Measurements from ENCODE around the gene TLE3. TPM values are rescaled to one million over a fixed set of nuclear protein-coding genes. Genes with fewer than 3 reads are reported as not detected.
"Not testable (repeated sequence)": the region's sequence is repeated elsewhere in the genome, so short reads cannot be mapped to it uniquely, and the experiment has no call there.

TLE3 gene
- total RNA-seq, 4 donors from 2014 or later, result 91.2 to 154 (median 137) TPM

DNA sequence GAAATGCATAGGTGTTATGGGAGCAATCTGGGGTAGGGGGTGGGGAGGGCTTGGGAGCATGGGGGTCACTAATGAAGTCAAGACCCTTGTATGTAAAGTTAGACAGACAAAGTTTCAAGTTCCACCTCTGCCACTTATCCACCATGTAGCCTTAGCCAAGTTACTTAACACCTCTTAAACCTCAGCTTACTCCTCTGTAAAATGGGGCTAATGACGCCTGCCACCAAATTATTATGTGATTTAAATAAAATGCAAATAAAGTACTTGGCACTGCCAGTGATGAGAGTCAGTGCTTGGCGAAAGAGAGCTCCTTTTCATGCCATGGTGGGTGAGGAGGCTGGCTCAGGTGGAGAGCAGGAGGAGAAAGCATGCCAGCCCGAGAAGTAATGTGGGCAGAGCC lies 18.6 kb upstream of the TLE3 start:
- no peaks in the 10 kb centered on the region for H3K9me3 ChIP-seq
- H3K4me3 ChIP-seq, result no peak overlapping the region
- TF ChIP-seq POLR2A (IDR thresholded peaks at IDR 0.05) (no peak), EP300 (IDR thresholded peaks at IDR 0.05) (no peak), POLR2AphosphoS5 (IDR thresholded peaks at IDR 0.05) (no peak), CTCF (IDR thresholded peaks at IDR 0.05) (no peak)
- H3K27me3 ChIP-seq, result no peaks in the 10 kb centered on the region
- no peak for DNase-seq (ENCODE audit: low spot score in 2 of 2)
- whole genome bisulfite sequencing, result 73% methylated on average over 3 of the region's 3 CpGs
- H3K4me1 ChIP-seq, result peaks cover 22% of the 10 kb centered on the region
- no peaks in the 10 kb centered on the region for H3K36me3 ChIP-seq
- H3K27ac ChIP-seq, result no peak overlapping the region

DNA sequence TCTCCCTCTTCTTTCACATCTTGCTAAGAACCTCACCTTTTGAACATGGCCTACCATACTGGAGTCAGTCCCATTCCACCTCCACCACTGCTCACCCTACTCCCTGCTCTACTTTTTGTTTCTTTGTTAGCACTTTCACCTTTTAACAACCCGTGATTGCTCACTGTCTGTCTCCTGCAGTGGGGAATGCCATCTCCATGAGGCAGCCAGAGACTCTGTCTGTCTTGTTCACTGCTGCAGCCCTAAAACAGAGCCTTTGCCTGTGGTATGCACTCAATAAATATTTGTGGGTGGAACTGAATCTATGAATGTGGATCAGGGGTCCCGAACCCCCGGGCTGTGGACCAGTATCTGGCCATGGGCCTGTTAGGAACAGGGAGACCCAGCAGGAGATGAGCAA lies 16.5 kb upstream of the TLE3 start:
- Histone ChIP-seq H3K27ac (no peak overlapping the region), H3K27me3 (no peaks in the 10 kb centered on the region), H3K9me3 (no peaks in the 10 kb centered on the region), H3K36me3 (no peaks in the 10 kb centered on the region), H3K4me3 (no peak overlapping the region), H3K4me1 (peaks cover 20% of the 10 kb centered on the region)
- WGBS, result 74% methylated on average over 3 of the region's 3 CpGs
- no peak for DNase-seq (ENCODE audit: low spot score in 2 of 2)
- TF ChIP-seq EP300 (IDR thresholded peaks at IDR 0.05) (no peak), POLR2A (IDR thresholded peaks at IDR 0.05) (no peak), CTCF (IDR thresholded peaks at IDR 0.05) (no peak), POLR2AphosphoS5 (IDR thresholded peaks at IDR 0.05) (no peak)

DNA sequence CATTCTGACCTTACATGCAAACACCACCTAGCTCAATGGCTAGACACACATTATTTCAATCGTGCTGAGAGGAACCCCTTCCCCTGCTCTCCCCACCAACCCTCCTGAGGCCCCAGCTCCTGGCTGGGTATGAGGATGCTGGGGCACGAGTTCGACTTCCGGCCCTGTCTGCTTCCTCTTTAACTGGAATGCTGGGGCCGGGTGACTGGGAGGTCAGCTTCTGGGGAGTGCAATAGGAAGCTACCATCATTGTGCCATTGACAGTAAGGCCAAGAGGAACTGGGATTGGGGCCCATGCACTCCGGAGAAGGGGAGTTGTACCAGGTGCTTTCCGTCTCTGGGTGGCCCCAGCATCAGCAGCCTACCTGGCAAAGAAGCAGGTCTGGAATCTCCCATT lies 15.6 kb upstream of the TLE3 start:
- Histone ChIP-seq H3K4me3 (no peak overlapping the region), H3K27ac (no peak overlapping the region), H3K36me3 (no peaks in the 10 kb centered on the region), H3K9me3 (no peaks in the 10 kb centered on the region), H3K4me1 (peaks cover 20% of the 10 kb centered on the region), H3K27me3 (no peaks in the 10 kb centered on the region)
- TF ChIP-seq POLR2AphosphoS5 (IDR thresholded peaks at IDR 0.05) (no peak), CTCF (IDR thresholded peaks at IDR 0.05) (no peak), POLR2A (IDR thresholded peaks at IDR 0.05) (no peak), EP300 (IDR thresholded peaks at IDR 0.05) (no peak)
- 62% methylated on average over 7 of the region's 7 CpGs for WGBS
- DNase-seq (ENCODE audit: low spot score in 2 of 2), result no peak

DNA sequence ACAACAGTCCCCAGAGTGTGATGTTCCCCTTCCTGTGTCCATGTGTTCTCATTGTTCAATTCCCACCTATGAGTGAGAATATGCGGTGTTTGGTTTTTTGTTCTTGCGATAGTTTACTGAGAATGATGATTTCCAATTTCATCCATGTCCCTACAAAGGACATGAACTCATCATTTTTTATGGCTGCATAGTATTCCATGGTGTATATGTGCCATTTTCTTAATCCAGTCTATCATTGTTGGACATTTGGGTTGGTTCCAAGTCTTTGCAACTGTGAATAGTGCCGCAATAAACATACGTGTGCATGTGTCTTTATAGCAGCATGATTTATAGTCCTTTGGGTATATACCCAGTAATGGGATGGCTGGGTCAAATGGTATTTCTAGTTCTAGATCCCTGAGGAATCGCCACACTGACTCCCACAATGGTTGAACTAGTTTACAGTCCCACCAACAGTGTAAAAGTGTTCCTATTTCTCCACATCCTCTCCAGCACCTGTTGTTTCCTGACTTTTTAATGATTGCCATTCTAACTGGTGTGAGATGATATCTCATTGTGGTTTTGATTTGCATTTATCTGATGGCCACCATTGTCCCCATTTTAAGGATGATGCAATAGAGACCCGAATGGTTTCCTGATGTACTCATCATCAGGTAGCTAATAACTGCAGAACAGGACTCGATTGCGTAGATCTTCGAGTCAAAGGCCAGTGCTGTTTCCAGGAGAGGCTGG lies 15.0 kb upstream of the TLE3 start:
- not testable (repeated sequence) for H3K27ac ChIP-seq; DNase-seq (ENCODE audit: low spot score in 2 of 2); H3K4me3 ChIP-seq; H3K27me3 ChIP-seq; H3K36me3 ChIP-seq; H3K9me3 ChIP-seq
- 90% methylated on average over 6 of the region's 9 CpGs for WGBS
- H3K4me1 ChIP-seq, result peaks cover 20% of the 10 kb centered on the region

DNA sequence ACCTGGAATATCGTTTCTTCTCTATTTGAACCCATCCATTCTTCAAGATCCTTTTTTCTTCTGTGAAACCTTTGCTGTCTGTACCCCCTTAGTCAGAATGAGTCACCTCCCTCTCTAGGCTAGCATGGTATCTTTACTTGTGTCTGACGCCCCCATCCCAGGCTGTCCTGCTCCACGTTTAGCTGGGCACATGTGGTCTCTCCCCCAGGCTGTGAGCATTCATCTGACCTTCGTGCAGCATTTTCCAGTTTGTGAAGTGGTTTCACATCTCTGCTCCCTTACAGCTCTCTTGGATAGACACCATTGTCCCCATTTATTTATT lies 14.3 kb upstream of the TLE3 start:
- H3K4me1 ChIP-seq, result peaks cover 20% of the 10 kb centered on the region

More for the DNA sequence above, 14.3 kb upstream of the TLE3 start:
- no peak for TF ChIP-seq EP300 (IDR thresholded peaks at IDR 0.05)
- no peak for TF ChIP-seq CTCF (IDR thresholded peaks at IDR 0.05)
- no peak for TF ChIP-seq POLR2AphosphoS5 (IDR thresholded peaks at IDR 0.05)
- TF ChIP-seq POLR2A (IDR thresholded peaks at IDR 0.05), result no peak
- H3K4me3 ChIP-seq, result no peak overlapping the region
- H3K36me3 ChIP-seq, result no peaks in the 10 kb centered on the region
- H3K27me3 ChIP-seq, result no peaks in the 10 kb centered on the region
- 55% methylated on average over 3 of the region's 4 CpGs for WGBS
- peak overlapping the region; percentile 75 for H3K27ac ChIP-seq
- no peak for DNase-seq (ENCODE audit: low spot score in 2 of 2)
- no peaks in the 10 kb centered on the region for H3K9me3 ChIP-seq
